ENCODE results near the gene MSL1. TPM values are rescaled to one million over a fixed set of nuclear protein-coding genes. Genes with fewer than 3 reads are reported as not detected.
A peak's percentile ranks its signal among the peaks of the same experiment; 100 is the strongest.

The MSL1 gene
- total and polyA plus RNA-seq, 9 of the 15 experiments (the other 6 are each of a cell fraction or from before 2014, with no cell fraction given) = 13.8 to 120 (median 61.9) TPM

DNA sequence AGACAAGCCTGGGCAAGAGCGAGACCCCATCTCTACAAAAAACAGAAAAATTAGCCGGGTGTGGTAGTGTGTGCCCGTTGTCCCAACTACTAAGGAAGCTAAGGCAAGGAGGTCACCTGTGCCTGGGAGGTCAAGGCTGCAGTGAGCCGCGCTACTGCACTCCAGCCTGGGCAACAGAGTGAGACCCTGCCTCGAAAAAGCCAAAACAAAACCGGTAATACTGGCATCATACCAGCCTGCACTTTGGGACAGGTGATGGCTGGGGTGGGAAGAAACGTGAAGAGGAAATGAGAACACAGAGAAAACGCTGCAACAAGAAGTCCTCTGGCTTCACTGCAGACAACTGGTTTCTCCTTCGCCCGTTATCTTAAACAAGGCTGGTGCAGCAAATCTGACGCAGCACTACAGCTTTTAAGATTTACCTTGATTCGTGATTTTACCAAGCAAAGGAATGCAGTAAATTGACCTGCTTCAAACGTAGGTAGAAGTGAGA is 17.8 kb downstream of the MSL1 start (continued):
- TF ChIP-seq RNF219 (CRISPR knock-in tag; IDR thresholded peaks at IDR 0.05) = no peak
- TF ChIP-seq PURB (CRISPR knock-in tag; IDR thresholded peaks at IDR 0.05; ENCODE audit: low read depth) = no peak
- no peak for TF ChIP-seq RBM17 (IDR thresholded peaks at IDR 0.05; ENCODE audit: borderline replicate concordance, low read depth, low read length)
- no peak for TF ChIP-seq NONO (IDR thresholded peaks at IDR 0.05; ENCODE audit: low read depth in 2 of 2, low read length in 1 of 2)
- TF ChIP-seq CHD1 (IDR thresholded peaks at IDR 0.05; ENCODE audit: low read length) = peak; percentile 40
- TF ChIP-seq RCOR1 (IDR thresholded peaks at IDR 0.05; ENCODE audit: borderline replicate concordance in 1 of 2, low read depth in 2 of 2, low read length in 2 of 2) = peak; percentile 88 to 89
- TF ChIP-seq, protein P1, sequence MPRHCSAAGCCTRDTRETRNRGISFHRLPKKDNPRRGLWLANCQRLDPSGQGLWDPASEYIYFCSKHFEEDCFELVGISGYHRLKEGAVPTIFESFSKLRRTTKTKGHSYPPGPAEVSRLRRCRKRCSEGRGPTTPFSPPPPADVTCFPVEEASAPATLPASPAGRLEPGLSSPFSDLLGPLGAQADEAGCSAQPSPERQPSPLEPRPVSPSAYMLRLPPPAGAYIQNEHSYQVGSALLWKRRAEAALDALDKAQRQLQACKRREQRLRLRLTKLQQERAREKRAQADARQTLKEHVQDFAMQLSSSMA (CRISPR knock-in tag; IDR thresholded peaks at IDR 0.05) = no peak
- TF ChIP-seq POLR3G (IDR thresholded peaks at IDR 0.05; ENCODE audit: extremely low read depth, insufficient read length, insufficient replicate concordance) = no peak
- no peak for TF ChIP-seq ZBTB8A (IDR thresholded peaks at IDR 0.05; ENCODE audit: partially characterized antibody)
- no peak; the same call in 1 of the 2 replicates for TF ChIP-seq NFRKB (IDR thresholded peaks at IDR 0.05; ENCODE audit: low read depth)
- TF ChIP-seq, protein P2, sequence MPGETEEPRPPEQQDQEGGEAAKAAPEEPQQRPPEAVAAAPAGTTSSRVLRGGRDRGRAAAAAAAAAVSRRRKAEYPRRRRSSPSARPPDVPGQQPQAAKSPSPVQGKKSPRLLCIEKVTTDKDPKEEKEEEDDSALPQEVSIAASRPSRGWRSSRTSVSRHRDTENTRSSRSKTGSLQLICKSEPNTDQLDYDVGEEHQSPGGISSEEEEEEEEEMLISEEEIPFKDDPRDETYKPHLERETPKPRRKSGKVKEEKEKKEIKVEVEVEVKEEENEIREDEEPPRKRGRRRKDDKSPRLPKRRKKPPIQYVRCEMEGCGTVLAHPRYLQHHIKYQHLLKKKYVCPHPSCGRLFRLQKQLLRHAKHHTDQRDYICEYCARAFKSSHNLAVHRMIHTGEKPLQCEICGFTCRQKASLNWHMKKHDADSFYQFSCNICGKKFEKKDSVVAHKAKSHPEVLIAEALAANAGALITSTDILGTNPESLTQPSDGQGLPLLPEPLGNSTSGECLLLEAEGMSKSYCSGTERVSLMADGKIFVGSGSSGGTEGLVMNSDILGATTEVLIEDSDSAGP (CRISPR knock-in tag; IDR thresholded peaks at IDR 0.05) = no peak
- no peak for TF ChIP-seq HES1 (IDR thresholded peaks at IDR 0.05; ENCODE audit: low read depth)
- no peak for TF ChIP-seq PHTF2 (CRISPR knock-in tag; IDR thresholded peaks at IDR 0.05)
- peak; percentile 16; the same call in 1 of the 2 replicates for TF ChIP-seq ZEB2 (IDR thresholded peaks at IDR 0.05)
- TF ChIP-seq ZNF239 (CRISPR knock-in tag; IDR thresholded peaks at IDR 0.05) = no peak
- TF ChIP-seq KLF6 (CRISPR knock-in tag; IDR thresholded peaks at IDR 0.05; ENCODE audit: borderline replicate concordance) = no peak
- no peak for TF ChIP-seq XRCC3 (IDR thresholded peaks at IDR 0.05)
- no peak for TF ChIP-seq RBFOX2 (IDR thresholded peaks at IDR 0.05; ENCODE audit: low read depth, low read length)
- no peak for TF ChIP-seq ZBTB34 (CRISPR knock-in tag; IDR thresholded peaks at IDR 0.05)
- no peak for TF ChIP-seq NR2C2 (CRISPR knock-in tag; IDR thresholded peaks at IDR 0.05)
- 0 out of 2 replicates have a peak, but pooled peaks have one; percentile 45 for TF ChIP-seq NR2C2 (tag; IDR thresholded peaks at IDR 0.05)
- 0 out of 2 replicates have a peak, but pooled peaks have one; percentile 10 for TF ChIP-seq RNF2 (IDR thresholded peaks at IDR 0.05)
- no peak for TF ChIP-seq SAFB2 (IDR thresholded peaks at IDR 0.05; ENCODE audit: borderline replicate concordance, low read depth, low read length, severe bottlenecking)
- TF ChIP-seq RBM25 (IDR thresholded peaks at IDR 0.05; ENCODE audit: low read depth, low read length, severe bottlenecking) = peak; percentile 16
